ENCODE measurements around the gene CLNK. TPM values are rescaled to one million over a fixed set of nuclear protein-coding genes. Genes with fewer than 3 reads are reported as not detected.
"Not testable (repeated sequence)": the region's sequence is repeated elsewhere in the genome, so short reads cannot be mapped to it uniquely, and the experiment has no call there.

Gene CLNK
- total and polyA plus RNA-seq, 4 donors, result 0.04 to 0.57 (median 0.14) TPM; not detected in 1

- Histone ChIP-seq H3K4me1 (ENCODE audit: control insufficient read depth in 5 of 5, insufficient read depth in 5 of 5, low read length in 5 of 5) (peaks cover 0 to 3% (median 0%) of the 10 kb centered on the region in 5 donors), H3K4me3 (no peak overlapping the region), H3K9me3 (ENCODE audit: control insufficient read depth in 4 of 4, insufficient read depth in 3 of 4, low read length in 3 of 4) (no peaks in the 10 kb centered on the region), H3K27me3 (ENCODE audit: control insufficient read depth in 3 of 3, insufficient read depth in 3 of 3, low read length in 2 of 3) (no peaks in the 10 kb centered on the region), H3K9ac (ENCODE audit: insufficient read depth in 1 of 2, low read length in 2 of 2) (no peak overlapping the region), H3K27ac (ENCODE audit: low read depth in 1 of 2, low read length in 1 of 2) (no peak overlapping the region), H3K36me3 (ENCODE audit: control insufficient read depth in 4 of 4, insufficient read depth in 4 of 4, low read length in 4 of 4) (no peaks in the 10 kb centered on the region)
- no peak for TF ChIP-seq CTCF (IDR thresholded peaks at IDR 0.05; ENCODE audit: control extremely low read depth, extremely low read depth)
- DNase-seq (no peak), ATAC-seq (ENCODE audit: insufficient read depth, low FRiP score) (no peak)
- 87% methylated on average over 11 of the region's 11 CpGs for WGBS, 2 donors
Observed at GRCh38 chr4:10619855-10620254, 64.7 kb downstream of the CLNK start.

DNA sequence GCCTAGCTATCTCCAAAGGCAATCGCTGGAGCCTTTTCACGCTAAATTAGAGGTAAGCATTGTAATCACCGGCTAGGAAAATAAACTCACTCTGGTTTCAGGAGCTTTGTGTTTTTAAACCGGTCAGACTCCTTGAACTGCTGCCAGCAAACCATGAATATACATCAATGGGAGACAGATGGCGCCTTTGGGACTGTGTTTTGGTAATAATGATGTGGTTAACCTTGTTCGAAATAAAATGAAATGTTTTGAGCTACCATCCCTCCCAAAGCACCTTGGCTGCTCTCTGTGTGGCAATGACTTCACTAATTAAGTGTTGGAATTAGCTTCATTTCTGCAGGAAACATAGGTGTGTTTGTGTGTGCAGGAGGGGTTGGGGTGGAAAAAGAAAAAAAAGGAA lies 65.3 kb downstream of the CLNK start:
- ATAC-seq (ENCODE audit: insufficient read depth, low FRiP score) (no peak), DNase-seq (peak; percentile 32 to 78 (median 47))

DNA sequence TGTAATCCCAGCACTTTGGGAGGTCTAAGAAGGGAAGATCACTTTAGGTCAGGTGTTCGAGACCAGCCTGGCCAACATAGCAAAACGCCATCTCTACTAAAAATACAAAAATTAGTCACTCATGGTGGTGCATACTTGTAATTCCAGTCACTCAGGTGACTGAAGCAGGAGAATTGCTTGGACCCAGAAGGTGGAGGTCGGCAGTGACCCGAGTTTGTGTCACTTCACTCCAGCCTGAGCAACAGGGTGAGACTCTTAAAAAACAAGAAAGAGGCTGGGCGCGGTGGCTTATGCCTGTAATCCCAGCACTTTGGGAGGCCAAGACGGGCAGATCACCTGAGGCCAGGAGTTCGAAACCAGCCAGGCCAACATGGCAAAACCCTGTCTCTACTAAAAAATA lies 69.6 kb downstream of the CLNK start:
- H3K27ac ChIP-seq (ENCODE audit: low read depth in 1 of 2, low read length in 1 of 2); H3K27me3 ChIP-seq (ENCODE audit: control insufficient read depth in 3 of 3, insufficient read depth in 3 of 3, low read length in 2 of 3); ATAC-seq (ENCODE audit: insufficient read depth, low FRiP score); DNase-seq; H3K9ac ChIP-seq (ENCODE audit: insufficient read depth in 1 of 2, low read length in 2 of 2); H3K4me3 ChIP-seq; H3K9me3 ChIP-seq (ENCODE audit: control insufficient read depth in 4 of 4, insufficient read depth in 3 of 4, low read length in 3 of 4); H3K4me1 ChIP-seq (ENCODE audit: control insufficient read depth in 5 of 5, insufficient read depth in 5 of 5, low read length in 5 of 5); H3K36me3 ChIP-seq (ENCODE audit: control insufficient read depth in 4 of 4, insufficient read depth in 4 of 4, low read length in 4 of 4): not testable (repeated sequence)
- WGBS, 2 donors, result 94 to 95% methylated on average over 8 of the region's 8 CpGs

More for the DNA sequence above, 65.3 kb downstream of the CLNK start:
- Histone ChIP-seq H3K27me3 (ENCODE audit: control insufficient read depth in 3 of 3, insufficient read depth in 3 of 3, low read length in 2 of 3) (no peaks in the 10 kb centered on the region), H3K36me3 (ENCODE audit: control insufficient read depth in 4 of 4, insufficient read depth in 4 of 4, low read length in 4 of 4) (no peaks in the 10 kb centered on the region), H3K4me1 (ENCODE audit: control insufficient read depth in 5 of 5, insufficient read depth in 5 of 5, low read length in 5 of 5) (peaks cover 0 to 3% (median 0%) of the 10 kb centered on the region in 5 donors), H3K27ac (ENCODE audit: low read depth in 1 of 2, low read length in 1 of 2) (no peak overlapping the region), H3K9ac (ENCODE audit: insufficient read depth in 1 of 2, low read length in 2 of 2) (no peak overlapping the region), H3K4me3 (no peak overlapping the region), H3K9me3 (ENCODE audit: control insufficient read depth in 4 of 4, insufficient read depth in 3 of 4, low read length in 3 of 4) (no peaks in the 10 kb centered on the region)
- WGBS, 2 donors, result 28 to 39% methylated on average over 6 of the region's 6 CpGs
- TF ChIP-seq CTCF (IDR thresholded peaks at IDR 0.05; ENCODE audit: control extremely low read depth, extremely low read depth), result no peak

DNA sequence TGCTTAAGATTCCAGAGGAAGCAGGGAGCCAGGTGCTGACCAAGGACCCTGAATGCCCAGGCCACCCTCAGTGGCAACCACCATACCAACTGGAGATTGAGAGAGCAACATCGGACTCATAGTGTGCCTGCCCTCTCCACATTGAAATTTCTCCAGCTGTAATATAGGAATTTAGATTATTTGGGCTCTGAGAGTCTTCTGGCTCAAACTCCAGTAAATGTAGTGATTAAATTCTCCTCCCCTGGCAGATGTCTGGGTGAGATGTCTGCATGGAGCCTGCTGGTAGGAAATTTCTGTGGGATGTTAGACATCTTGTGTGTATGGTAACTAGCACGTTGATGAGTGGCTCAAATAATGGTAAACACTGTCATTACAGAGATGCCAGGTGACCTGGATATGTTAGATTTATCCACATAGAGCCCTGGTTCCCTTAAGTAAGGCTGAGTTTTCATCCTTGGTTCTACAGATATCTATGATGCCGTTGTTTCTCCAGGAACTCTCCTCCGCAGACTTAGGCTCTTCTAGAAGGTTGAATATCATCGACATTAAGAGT lies 70.6 kb downstream of the CLNK start:
- H3K36me3 ChIP-seq (ENCODE audit: control insufficient read depth in 4 of 4, insufficient read depth in 4 of 4, low read length in 4 of 4), result no peaks in the 10 kb centered on the region
- H3K27me3 ChIP-seq (ENCODE audit: control insufficient read depth in 3 of 3, insufficient read depth in 3 of 3, low read length in 2 of 3), result no peaks in the 10 kb centered on the region
- H3K27ac ChIP-seq (ENCODE audit: low read depth in 1 of 2, low read length in 1 of 2), result no peak overlapping the region
- H3K4me3 ChIP-seq, result no peak overlapping the region
- no peak overlapping the region for H3K9ac ChIP-seq (ENCODE audit: insufficient read depth in 1 of 2, low read length in 2 of 2)
- no peak for ATAC-seq (ENCODE audit: insufficient read depth, low FRiP score)
- 71 to 85% methylated on average over 5 of the region's 5 CpGs for WGBS, 2 donors
- no peak for TF ChIP-seq CTCF (IDR thresholded peaks at IDR 0.05; ENCODE audit: control extremely low read depth, extremely low read depth)
- peaks cover 0 to 3% (median 0%) of the 10 kb centered on the region in 5 donors for H3K4me1 ChIP-seq (ENCODE audit: control insufficient read depth in 5 of 5, insufficient read depth in 5 of 5, low read length in 5 of 5)
- DNase-seq, result no peak
- H3K9me3 ChIP-seq (ENCODE audit: control insufficient read depth in 4 of 4, insufficient read depth in 3 of 4, low read length in 3 of 4), result no peaks in the 10 kb centered on the region
